ENCODE data around the gene CNTN4. TPM values are rescaled to one million over a fixed set of nuclear protein-coding genes. Genes with fewer than 3 reads are reported as not detected.

Gene CNTN4
- total RNA-seq, 1 experiment from 2014 or later: 2.9 TPM

- H3K27ac Mint-ChIP-seq (ENCODE audit: unreplicated experiment): no peak overlapping the region
- no peak for TF ChIP-seq CTCF (IDR thresholded peaks at IDR 0.05; ENCODE audit: unreplicated experiment)
- DNase-seq: no peak
- intact Hi-C loops (cut with micrococcal nuclease; ENCODE audit: unreplicated experiment): no loop called here
- peaks cover 7% of the 10 kb centered on the region for H3K9me3 Mint-ChIP-seq (ENCODE audit: low read depth, unreplicated experiment)
- peaks cover 8% of the 10 kb centered on the region for H3K4me1 Mint-ChIP-seq (ENCODE audit: low read depth, unreplicated experiment)
- H3K36me3 Mint-ChIP-seq (ENCODE audit: insufficient read depth, unreplicated experiment): no peaks in the 10 kb centered on the region
- CTCF ChIA-PET: no interaction called here
- no TSS peak for BruUV-seq (replicated peaks)
- no peak overlapping the region for H3K4me3 Mint-ChIP-seq (ENCODE audit: low read depth, unreplicated experiment)
- H3K27me3 Mint-ChIP-seq (ENCODE audit: unreplicated experiment): no peaks in the 10 kb centered on the region
Observed at GRCh38 chr3:2697589-2697988, 598.9 kb downstream of the CNTN4 start.

GRCh38 chr3:2701471-2701870 lies 602.8 kb downstream of the CNTN4 start:
- H3K36me3 Mint-ChIP-seq (ENCODE audit: insufficient read depth, unreplicated experiment): no peaks in the 10 kb centered on the region
- CTCF ChIA-PET: no interaction called here
- H3K27me3 Mint-ChIP-seq (ENCODE audit: unreplicated experiment): no peaks in the 10 kb centered on the region
- no peak overlapping the region for H3K4me3 Mint-ChIP-seq (ENCODE audit: low read depth, unreplicated experiment)
- H3K27ac Mint-ChIP-seq (ENCODE audit: unreplicated experiment): no peak overlapping the region
- BruUV-seq (replicated peaks): no TSS peak
- no peaks in the 10 kb centered on the region for H3K9me3 Mint-ChIP-seq (ENCODE audit: low read depth, unreplicated experiment)
- no peak for DNase-seq
- intact Hi-C loops (cut with micrococcal nuclease; ENCODE audit: unreplicated experiment): no loop called here
- no peak for TF ChIP-seq CTCF (IDR thresholded peaks at IDR 0.05; ENCODE audit: unreplicated experiment)
- no peaks in the 10 kb centered on the region for H3K4me1 Mint-ChIP-seq (ENCODE audit: low read depth, unreplicated experiment)

GRCh38 chr3:2706144-2706835 lies 607.6 kb downstream of the CNTN4 start:
- Mint-ChIP-seq H3K4me1 (ENCODE audit: low read depth, unreplicated experiment) (no peaks in the 10 kb centered on the region), H3K36me3 (ENCODE audit: insufficient read depth, unreplicated experiment) (no peaks in the 10 kb centered on the region), H3K27me3 (ENCODE audit: unreplicated experiment) (no peaks in the 10 kb centered on the region), H3K27ac (ENCODE audit: unreplicated experiment) (no peak overlapping the region), H3K9me3 (ENCODE audit: low read depth, unreplicated experiment) (no peaks in the 10 kb centered on the region), H3K4me3 (ENCODE audit: low read depth, unreplicated experiment) (no peak overlapping the region)
- CTCF ChIA-PET: no interaction called here
- intact Hi-C loops (cut with micrococcal nuclease; ENCODE audit: unreplicated experiment): no loop called here
- BruUV-seq (replicated peaks): no TSS peak
- TF ChIP-seq CTCF (IDR thresholded peaks at IDR 0.05; ENCODE audit: unreplicated experiment): no peak
- DNase-seq: no peak

GRCh38 chr3:2706836-2707210 lies 608.2 kb downstream of the CNTN4 start:
- CTCF ChIA-PET: no interaction called here
- no peaks in the 10 kb centered on the region for H3K27me3 Mint-ChIP-seq (ENCODE audit: unreplicated experiment)

More at GRCh38 chr3:2706836-2707210, 608.2 kb downstream of the CNTN4 start:
- Mint-ChIP-seq H3K36me3 (ENCODE audit: insufficient read depth, unreplicated experiment) (no peaks in the 10 kb centered on the region), H3K27ac (ENCODE audit: unreplicated experiment) (no peak overlapping the region), H3K9me3 (ENCODE audit: low read depth, unreplicated experiment) (no peaks in the 10 kb centered on the region), H3K4me3 (ENCODE audit: low read depth, unreplicated experiment) (no peak overlapping the region), H3K4me1 (ENCODE audit: low read depth, unreplicated experiment) (no peaks in the 10 kb centered on the region)
- DNase-seq: no peak
- no TSS peak for BruUV-seq (replicated peaks)
- no peak for TF ChIP-seq CTCF (IDR thresholded peaks at IDR 0.05; ENCODE audit: unreplicated experiment)
- intact Hi-C loops (cut with micrococcal nuclease; ENCODE audit: unreplicated experiment): no loop called here
